Smooth muscle cell (in vitro differentiated cells): ENCODE measurements around the gene LHX5. TPM values are rescaled to one million over a fixed set of nuclear protein-coding genes. Genes with fewer than 3 reads are reported as not detected.

Experiments
- DNase-seq: peaks from one replicate; lab custom pipeline; 2025; ENCODE audit not compliant: unreplicated experiment; lab: John Stamatoyannopoulos, UW
- H2AFZ ChIP-seq: fragments of 200-600 bp; sonication (generic); 2 replicates; pipeline ENCODE4 v1.6.0; 2016; ENCODE audit warnings: antibody characterized with exemption, low read depth, mild to moderate bottlenecking
- H3F3A ChIP-seq: fragments of 200-600 bp; sonication (generic); 2 replicates; pipeline ENCODE4 v1.6.0; 2017; ENCODE audit warnings: antibody characterized with exemption, low read depth
- H3K27ac ChIP-seq: fragments of 200-600 bp; sonication (generic); 2 replicates; pipeline ENCODE4 v1.5.1; 2016; ENCODE audit warnings: low read depth, mild to moderate bottlenecking
- H3K27me3 ChIP-seq: fragments of 200-600 bp; sonication (generic); 2 replicates; pipeline ENCODE4 v1.6.1; 2016; ENCODE audit warnings: low read depth, mild to moderate bottlenecking
- H3K36me3 ChIP-seq: fragments of 200-600 bp; sonication (generic); 2 replicates; pipeline ENCODE4 v1.5.1; 2016; ENCODE audit warnings: low read depth
- H3K4me1 ChIP-seq: fragments of 200-600 bp; sonication (generic); 2 replicates; pipeline ENCODE4 v1.5.1; 2016; ENCODE audit warnings: low read depth
- H3K4me2 ChIP-seq: fragments of 200-600 bp; sonication (generic); 2 replicates; pipeline ENCODE4 v1.6.0; 2016; ENCODE audit warnings: mild to moderate bottlenecking
- H3K4me3 ChIP-seq: fragments of 200-600 bp; sonication (generic); 2 replicates; pipeline ENCODE4 v1.5.1; 2016; ENCODE audit warnings: mild to moderate bottlenecking
- H3K79me2 ChIP-seq: fragments of 200-600 bp; sonication (generic); 2 replicates; pipeline ENCODE4 v1.6.0; 2016; ENCODE audit warnings: low read depth, mild to moderate bottlenecking
- H3K9ac ChIP-seq: fragments of 200-600 bp; sonication (generic); 2 replicates; pipeline ENCODE4 v1.6.0; 2016; ENCODE audit warnings: low read depth
- H3K9me3 ChIP-seq: fragments of 200-600 bp; sonication (generic); replicated peaks from 2 replicates; pipeline ENCODE4 v1.5.1; 2016; ENCODE audit warnings: low read depth
- H4K20me1 ChIP-seq: fragments of 200-600 bp; sonication (generic); 2 replicates; pipeline ENCODE4 v1.6.0; 2016; ENCODE audit warnings: low read depth
- CTCF ChIP-seq: fragments of 200-600 bp; sonication (generic); IDR thresholded peaks from 2 replicates; pipeline ENCODE4 v1.5.1; 2017; ENCODE audit warnings: borderline replicate concordance, mild to moderate bottlenecking, antibody characterized with exemption; ENCODE audit not compliant: insufficient read depth, poor library complexity, severe bottlenecking
- WGBS: methylation state at CpG from one replicate; pipeline ENCODE4 v1.1.7; 2016; ENCODE audit warnings: low lambda C conversion rate; 5-methylcytosine and 5-hydroxymethylcytosine counted together
- polyA plus RNA-seq: library from polyadenylated mRNA; unstranded; fragments of >200 nt; fragmentation: Nextera tagmentation; extraction: Ambion mirVana; gene quantifications from 2 replicates; pipeline ENCODE4 v1.2.1, GENCODE V29; 2016
- total RNA-seq: library from RNA; depleted of rRNA; stranded (reverse); fragments of >200 nt; gene quantifications from 2 replicates; pipeline ENCODE4 v1.2.3, GENCODE V29; 2014

LHX5 gene
- total and polyA plus RNA-seq, 2 experiments from 2014 or later, result not detected

GRCh38 chr12:113418213-113418879, 53.3 kb downstream of the LHX5 start:
- H3K27me3 ChIP-seq, result no peaks in the 10 kb centered on the region
- no peaks in the 10 kb centered on the region for H3K79me2 ChIP-seq
- H3K36me3 ChIP-seq, result no peaks in the 10 kb centered on the region
- H3K27ac ChIP-seq, result no peak overlapping the region
- H3K9me3 ChIP-seq, result no peaks in the 10 kb centered on the region
- H3K9ac ChIP-seq, result no peak overlapping the region
- H3K4me1 ChIP-seq, result peaks cover 5% of the 10 kb centered on the region
- no peaks in the 10 kb centered on the region for H3F3A ChIP-seq
- TF ChIP-seq CTCF, result no peak
- 84% methylated on average over 13 of the region's 13 CpGs for WGBS
- no peak for DNase-seq
- no peak overlapping the region for H3K4me2 ChIP-seq
- no peaks in the 10 kb centered on the region for H4K20me1 ChIP-seq
- H2AFZ ChIP-seq, result no peak overlapping the region
- H3K4me3 ChIP-seq, result no peak overlapping the region

GRCh38 chr12:113416091-113416754, 55.4 kb downstream of the LHX5 start:
- H3K4me3 ChIP-seq, result no peak overlapping the region
- no peak for DNase-seq
- no peaks in the 10 kb centered on the region for H3K27me3 ChIP-seq
- H3K4me2 ChIP-seq, result no peak overlapping the region
- H3F3A ChIP-seq, result no peaks in the 10 kb centered on the region
- no peak overlapping the region for H2AFZ ChIP-seq
- H3K9ac ChIP-seq, result no peak overlapping the region
- no peak overlapping the region for H3K27ac ChIP-seq
- H4K20me1 ChIP-seq, result no peaks in the 10 kb centered on the region
- H3K4me1 ChIP-seq, result no peaks in the 10 kb centered on the region
- 65% methylated on average over 6 of the region's 6 CpGs for WGBS
- no peaks in the 10 kb centered on the region for H3K9me3 ChIP-seq
- H3K79me2 ChIP-seq, result no peaks in the 10 kb centered on the region
- no peaks in the 10 kb centered on the region for H3K36me3 ChIP-seq
- TF ChIP-seq CTCF, result no peak

- Histone ChIP-seq H3K4me3 (no peak overlapping the region), H3K9me3 (no peaks in the 10 kb centered on the region), H4K20me1 (no peaks in the 10 kb centered on the region), H2AFZ (no peak overlapping the region), H3K79me2 (no peaks in the 10 kb centered on the region), H3K4me1 (no peaks in the 10 kb centered on the region), H3K27ac (no peak overlapping the region), H3K36me3 (no peaks in the 10 kb centered on the region), H3K27me3 (no peaks in the 10 kb centered on the region), H3K9ac (no peak overlapping the region), H3K4me2 (no peak overlapping the region), H3F3A (no peaks in the 10 kb centered on the region)
- WGBS, result 91% methylated on average over 9 of the region's 9 CpGs
- no peak for DNase-seq
- TF ChIP-seq CTCF, result no peak
Measured at GRCh38 chr12:113414519-113415038, 57.1 kb downstream of the LHX5 start.

GRCh38 chr12:113413488-113413939, 58.2 kb downstream of the LHX5 start:
- no peak overlapping the region for H3K9ac ChIP-seq
- no peak overlapping the region for H3K4me3 ChIP-seq
- H3K4me1 ChIP-seq, result no peaks in the 10 kb centered on the region
- no peaks in the 10 kb centered on the region for H3F3A ChIP-seq
- DNase-seq, result no peak
- H3K79me2 ChIP-seq, result no peaks in the 10 kb centered on the region
- H3K27me3 ChIP-seq, result no peaks in the 10 kb centered on the region
- H4K20me1 ChIP-seq, result no peaks in the 10 kb centered on the region
- H3K36me3 ChIP-seq, result no peaks in the 10 kb centered on the region
- no peak overlapping the region for H2AFZ ChIP-seq
- H3K27ac ChIP-seq, result no peak overlapping the region
- WGBS, result 68% methylated on average over 10 of the region's 11 CpGs
- no peaks in the 10 kb centered on the region for H3K9me3 ChIP-seq
- no peak overlapping the region for H3K4me2 ChIP-seq
- no peak for TF ChIP-seq CTCF
